HG02884 (cell line): Measurements from ENCODE around the gene PRXL2A.

Experiments used
- ATAC-seq: cut with Tn5 transposase; IDR thresholded peaks from one replicate; pipeline ENCODE4 v1.9.1; 2021; ENCODE audit warnings: mild to moderate bottlenecking, moderate library complexity; ENCODE audit not compliant: unreplicated experiment

Gene PRXL2A

DNA sequence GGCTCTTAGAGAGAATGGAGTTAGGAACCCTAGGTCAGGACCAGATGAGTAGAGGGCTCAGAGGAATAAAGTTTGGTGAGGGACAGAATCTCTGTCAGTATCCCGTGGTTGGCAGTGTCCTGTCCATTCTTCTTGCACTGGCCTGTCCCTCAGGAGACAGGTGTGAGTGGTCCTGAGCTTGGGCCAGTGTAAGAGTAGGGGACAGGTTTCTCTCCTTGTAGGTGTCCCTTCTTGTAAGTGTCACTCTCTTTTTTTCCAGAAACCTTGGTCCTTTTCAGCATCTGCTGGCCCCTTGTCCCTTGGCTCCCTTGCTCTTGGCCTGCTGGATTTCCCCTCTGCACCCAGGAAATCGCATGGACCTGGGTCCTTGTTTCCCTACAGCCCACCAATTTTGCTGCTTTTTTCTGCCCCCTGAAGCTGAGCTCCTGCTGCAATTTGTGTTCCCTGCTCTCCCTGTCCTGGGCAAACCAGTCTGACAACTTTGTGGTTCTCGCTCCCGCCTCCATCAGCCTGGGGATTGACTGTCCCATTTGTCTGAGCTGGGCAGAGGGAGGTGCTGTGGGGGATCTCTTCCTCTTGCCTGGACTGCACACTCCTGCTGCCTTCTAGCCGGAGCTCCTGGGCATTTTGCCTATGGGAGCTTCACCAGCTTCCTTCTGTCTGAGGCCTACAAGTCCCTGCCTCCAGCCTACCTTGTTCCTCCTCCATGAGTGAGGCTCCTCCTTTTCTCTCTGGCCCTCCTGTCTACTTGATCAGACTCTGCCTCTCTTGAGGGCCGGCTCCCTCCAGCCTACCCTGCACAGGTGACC is 52.3 kb downstream of the PRXL2A start:
- ATAC-seq, result no peak

- ATAC-seq, result no peak
These were observed 53.1 kb downstream of the PRXL2A start for GRCh38 chr10:80461208-80462183.

DNA sequence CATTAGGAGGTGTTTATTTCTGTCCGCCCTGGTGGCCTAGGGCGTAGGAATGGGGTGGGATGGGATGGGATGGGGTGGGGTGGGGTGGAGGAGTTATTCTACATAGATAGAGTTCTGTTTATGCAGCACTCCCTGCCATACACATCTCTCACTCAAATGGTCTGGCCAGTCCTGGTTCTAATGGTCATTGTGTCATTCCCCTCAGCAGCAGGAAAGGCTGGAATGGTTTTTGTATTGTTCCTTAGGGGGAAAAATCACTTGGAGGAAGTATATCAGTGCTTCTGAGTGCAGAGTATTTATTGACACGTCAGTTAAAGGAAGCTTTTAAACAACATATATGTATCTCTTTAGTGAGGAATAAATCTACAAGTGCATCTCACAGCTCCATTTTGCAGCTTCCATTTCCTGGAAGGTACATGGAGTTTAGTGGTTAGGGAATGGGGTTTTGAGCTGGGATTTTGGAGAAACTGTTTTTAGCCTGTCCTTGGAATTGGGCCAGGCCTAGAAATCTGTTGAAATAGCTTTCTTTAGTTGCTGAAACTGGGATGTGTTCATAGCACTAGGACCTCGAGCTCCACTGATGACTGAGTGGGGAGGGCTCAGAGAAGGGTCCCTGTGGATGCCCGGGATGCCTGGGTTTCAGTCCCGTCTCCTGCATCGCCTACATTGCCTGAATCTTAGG is 54.1 kb downstream of the PRXL2A start:
- ATAC-seq, result no peak

- ATAC-seq, result no peak
These were observed 54.8 kb downstream of the PRXL2A start for GRCh38 chr10:80462981-80463741.

DNA sequence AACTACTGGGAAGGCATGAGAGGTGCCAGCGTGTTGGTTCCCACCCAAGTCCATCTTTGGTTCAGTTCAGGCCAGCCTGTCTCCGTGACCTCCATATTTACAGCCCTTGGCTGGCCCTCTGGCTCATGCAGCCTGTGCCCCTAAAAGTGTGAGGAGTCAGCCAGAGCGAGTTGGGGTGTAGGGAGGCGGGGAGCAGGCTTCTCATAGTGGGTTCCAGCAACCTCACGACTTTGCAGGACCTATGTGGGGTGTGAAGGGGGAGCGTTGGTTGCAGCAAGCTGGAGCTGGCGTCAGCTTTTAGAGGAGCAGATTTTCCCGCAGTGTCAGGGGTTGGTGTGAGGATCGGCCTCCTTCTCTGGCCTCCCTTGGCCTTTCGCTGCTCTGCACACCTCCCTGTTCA is 55.5 kb downstream of the PRXL2A start:
- ATAC-seq, result no peak

- no peak for ATAC-seq
These were observed 56.5 kb downstream of the PRXL2A start for GRCh38 chr10:80464557-80465450.

DNA sequence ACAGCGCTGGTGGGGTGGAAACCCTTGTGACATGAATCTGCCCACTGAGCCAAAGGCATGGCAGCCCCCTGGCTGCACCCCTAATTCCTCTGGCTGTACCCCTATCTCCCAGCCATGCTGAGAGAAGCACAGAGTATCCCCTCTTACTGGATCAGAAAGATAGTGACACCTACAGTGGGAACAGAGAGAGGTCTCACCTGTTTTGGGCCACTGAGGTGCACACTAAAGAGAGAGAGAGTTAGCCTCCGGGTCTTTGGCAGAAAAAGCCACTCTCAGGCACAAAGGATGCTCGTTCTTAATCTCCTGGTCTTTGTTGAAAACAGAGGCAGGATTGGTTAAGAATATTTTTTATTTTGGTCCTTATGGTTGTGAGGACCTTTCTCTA is 57.1 kb downstream of the PRXL2A start:
- ATAC-seq, result no peak

DNA sequence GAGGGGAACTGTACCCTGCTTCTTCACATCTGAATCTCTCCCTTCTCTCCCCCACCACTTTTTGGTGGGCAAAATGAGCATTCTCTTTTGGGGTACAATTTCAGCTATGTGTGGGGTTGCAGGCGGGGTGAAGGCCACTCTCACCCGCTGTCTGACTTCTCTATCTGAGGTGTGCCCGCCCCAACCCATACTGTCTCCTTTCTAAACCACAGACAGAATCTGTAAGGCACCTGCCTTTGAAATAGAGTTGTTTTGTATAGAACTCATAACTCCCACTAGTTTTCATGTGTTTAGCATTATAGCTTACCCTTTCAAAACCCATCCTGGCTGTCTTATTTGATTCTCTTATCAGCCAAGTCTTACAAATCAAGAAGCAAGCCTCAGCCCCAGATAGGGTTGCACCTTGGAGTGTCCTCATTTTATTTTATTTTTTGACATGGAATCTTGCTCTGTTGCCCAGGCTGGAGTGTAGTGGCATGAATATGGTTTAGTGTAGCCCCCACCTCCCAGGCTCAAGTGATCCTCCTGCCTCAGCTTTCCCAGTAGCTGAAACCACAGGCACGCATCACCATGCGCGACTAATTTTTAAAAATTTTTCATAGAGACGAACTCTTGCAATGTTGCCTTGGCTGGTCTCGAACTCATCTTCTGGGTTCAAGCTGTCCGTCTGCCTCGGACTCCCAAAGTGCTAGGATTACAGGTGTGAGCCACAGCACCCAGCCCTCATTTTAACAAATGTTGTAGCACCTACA is 57.7 kb downstream of the PRXL2A start:
- no peak for ATAC-seq

DNA sequence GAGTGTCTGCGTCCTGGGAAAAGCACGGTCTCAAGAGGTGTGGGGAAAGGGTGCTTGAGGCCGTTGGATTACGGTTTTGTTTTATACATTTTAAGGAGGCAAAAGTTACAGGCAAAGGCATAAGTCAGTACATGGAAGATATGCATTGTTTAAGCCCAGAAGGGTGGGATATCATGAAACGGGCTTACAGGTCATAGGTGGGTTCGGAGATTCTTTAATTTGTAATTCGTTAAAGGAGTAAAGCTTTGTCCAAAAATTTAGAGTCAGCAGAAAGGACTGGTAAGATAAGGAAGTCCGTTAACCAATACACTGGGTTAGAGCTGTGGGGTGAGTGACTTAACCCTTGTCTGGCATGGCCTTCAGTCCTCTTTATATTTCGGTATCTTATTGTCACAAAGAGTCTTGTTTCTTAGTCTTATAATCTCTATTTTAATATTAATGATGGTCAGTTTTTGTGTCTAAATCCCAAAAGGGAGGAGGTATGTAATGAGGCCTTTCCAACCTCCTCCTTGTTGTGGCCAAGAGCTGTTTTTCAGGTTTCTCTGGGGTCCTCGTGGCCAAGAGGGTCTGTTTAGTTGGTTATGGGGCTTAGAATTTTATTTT is 58.5 kb downstream of the PRXL2A start:
- ATAC-seq, result no peak

DNA sequence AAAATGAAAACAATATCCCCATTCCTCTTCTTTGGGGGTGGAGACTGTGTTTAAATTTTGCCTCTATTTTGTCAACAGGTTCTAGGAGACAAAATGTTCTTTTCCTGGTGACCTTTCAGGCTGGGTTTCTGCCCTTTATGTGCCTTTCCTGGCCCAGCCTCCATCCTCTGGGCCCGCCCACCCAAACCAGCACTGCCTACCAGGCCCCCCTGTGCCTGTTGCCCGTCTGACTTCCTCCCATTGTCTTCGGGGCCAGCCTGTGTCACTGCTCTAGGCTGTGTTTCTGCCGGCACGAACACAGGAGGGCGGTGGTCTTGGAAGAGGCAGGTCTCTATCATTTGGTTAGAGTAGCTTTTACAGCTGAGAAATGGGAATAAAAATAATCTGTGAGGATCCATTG is 59.7 kb downstream of the PRXL2A start:
- ATAC-seq, result no peak

- ATAC-seq, result no peak
These were observed 60.6 kb downstream of the PRXL2A start for GRCh38 chr10:80468806-80469421.

GRCh38 chr10:80470266-80470665 is 61.9 kb downstream of the PRXL2A start:
- no peak for ATAC-seq

DNA sequence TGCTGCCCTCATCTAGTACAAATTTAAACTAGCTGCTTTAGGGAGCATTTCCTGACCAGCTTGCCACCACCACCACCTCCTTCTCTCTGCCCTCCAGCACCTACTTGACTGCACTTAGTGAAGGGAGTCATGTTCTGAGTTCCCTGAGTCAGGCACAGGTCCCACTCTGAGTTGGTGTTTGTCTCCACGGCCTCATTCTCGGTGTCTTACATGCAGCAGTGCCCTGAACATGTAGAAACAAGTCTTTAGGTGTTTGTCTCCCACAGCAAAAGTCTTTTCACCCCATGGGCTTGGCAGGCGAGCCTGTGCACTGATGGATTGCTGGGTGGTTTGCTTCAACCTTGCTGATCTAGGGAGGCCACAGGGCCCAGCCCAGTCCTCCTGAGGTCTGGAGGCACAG is 62.6 kb downstream of the PRXL2A start:
- ATAC-seq, result no peak

GRCh38 chr10:80471715-80472233 is 63.4 kb downstream of the PRXL2A start:
- peak; percentile 45 for ATAC-seq

DNA sequence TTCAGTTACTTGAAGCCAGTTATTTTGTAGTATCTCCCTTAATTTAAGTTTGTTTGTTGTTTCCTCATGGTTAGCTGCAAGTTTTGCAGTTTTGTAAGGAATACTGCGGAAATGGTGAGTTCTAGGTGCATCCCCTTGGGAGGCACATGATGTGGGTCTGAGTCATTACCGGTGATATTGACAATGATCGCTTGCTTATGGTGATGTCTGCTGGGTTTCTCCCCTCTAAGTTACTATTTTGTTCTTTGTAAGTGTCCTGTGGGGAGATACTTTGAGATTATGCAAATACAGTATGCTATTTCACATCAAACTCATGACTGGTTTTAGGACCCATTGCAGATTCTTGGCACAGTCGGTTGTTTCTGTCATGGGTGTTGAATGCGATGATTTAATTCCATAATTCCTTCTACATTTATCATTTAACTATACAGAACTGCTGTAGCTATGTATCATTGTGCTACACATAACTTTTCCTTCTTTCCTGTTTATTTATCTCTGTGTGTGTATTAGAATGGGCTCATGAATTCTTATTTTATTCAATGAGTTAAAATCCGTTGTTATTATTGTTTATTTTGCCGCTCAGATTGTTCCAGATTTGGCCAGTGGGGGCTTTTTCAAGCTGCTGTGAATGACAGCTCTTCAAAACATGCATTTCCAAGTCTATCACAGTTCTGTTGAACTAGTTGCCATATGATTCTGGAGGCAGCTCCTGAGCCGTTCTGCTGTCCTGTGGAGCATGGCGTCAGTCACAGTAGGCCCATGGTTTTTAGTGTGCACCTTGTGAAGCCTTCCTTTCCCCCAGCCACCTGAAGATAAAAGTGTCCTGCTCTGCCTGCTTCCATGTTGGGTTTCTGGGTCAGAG is 64.1 kb downstream of the PRXL2A start:
- peak; percentile 91 for ATAC-seq

- no peak for ATAC-seq
These were observed 64.8 kb downstream of the PRXL2A start for GRCh38 chr10:80473096-80473657.
